Endothelial cell of umbilical vein (primary cell): ENCODE results near the gene ITPR2.

Source experiments
- CTCF ChIP-seq, 2 donors: IDR thresholded peaks; 1 replicate in 1 of 2; 2 replicates in 1 of 2; pipeline ENCODE4 v1.5.1; 2011; ENCODE audit warnings: low read length in 2 of 2, mild to moderate bottlenecking in 2 of 2, moderate library complexity in 2 of 2, control low read depth in 1 of 2, inconsistent platforms in 1 of 2, low read depth in 1 of 2; ENCODE audit not compliant: insufficient read depth in 1 of 2; ENCODE audit errors: extremely low read depth in 1 of 2
- EZH2 ChIP-seq: IDR thresholded peaks from 2 replicates; pipeline ENCODE4 v1.6.1; 2012; ENCODE audit warnings: borderline replicate concordance, low read depth, mild to moderate bottlenecking, moderate library complexity, low read length, inconsistent platforms; ENCODE audit not compliant: severe bottlenecking
- FOS ChIP-seq: IDR thresholded peaks from 2 replicates; pipeline ENCODE4 v1.6.1; 2011; ENCODE audit warnings: mild to moderate bottlenecking, low read length, moderate library complexity, borderline replicate concordance; ENCODE audit not compliant: insufficient read depth
- MAX ChIP-seq: IDR thresholded peaks from 2 replicates; pipeline ENCODE4 v1.6.1; 2011; ENCODE audit not compliant: insufficient read depth, insufficient read length
- POLR2A ChIP-seq: IDR thresholded peaks from 2 replicates; pipeline ENCODE4 v1.6.1; 2012; ENCODE audit warnings: low read depth, mild to moderate bottlenecking, control low read depth, low read length

GRCh38 chr12:26520109-26520508 is 312.9 kb downstream of the ITPR2 start:
- TF ChIP-seq FOS (no peak), CTCF (IDR thresholded peaks at IDR 0.05; ENCODE audit: extremely low read depth in 1 of 2, insufficient read depth in 1 of 2, low read depth in 1 of 2, low read length in 2 of 2) (no peak), POLR2A (no peak), MAX (no peak), EZH2 (no peak)
